NCI-H1048 (cell line): ENCODE results near the gene TXLNA.

Experiments
- DNase-seq: peaks from one replicate; lab custom pipeline; 2025; lab: John Stamatoyannopoulos, UW

Gene TXLNA

DNA sequence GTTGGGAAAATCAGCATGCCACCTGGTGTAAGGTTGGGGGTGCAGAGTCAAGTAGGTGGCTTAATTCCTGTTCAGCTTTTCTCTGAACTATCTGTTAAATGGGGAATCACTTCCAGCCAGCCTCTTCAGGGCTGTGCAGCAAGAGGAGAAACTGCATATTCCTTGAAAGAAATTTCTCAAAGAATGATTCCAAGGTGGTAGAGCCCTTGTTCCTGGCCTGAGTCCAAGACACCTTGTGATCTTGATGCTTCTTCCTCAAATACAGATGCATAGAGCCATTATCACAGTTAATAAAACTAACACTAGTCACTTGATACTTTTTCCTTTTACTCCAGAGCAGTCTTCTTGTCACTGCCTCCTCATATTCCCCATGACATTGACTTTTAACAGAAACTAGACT, 5.2 kb downstream of the TXLNA start:
- no peak for DNase-seq

GRCh38 chr1:32186077-32186476, 6.6 kb downstream of the TXLNA start:
- no peak for DNase-seq

- no peak for DNase-seq
Measured at GRCh38 chr1:32186491-32186890, 7.0 kb downstream of the TXLNA start.

- no peak for DNase-seq
Measured at GRCh38 chr1:32187850-32188249, 8.4 kb downstream of the TXLNA start.

- DNase-seq = no peak
Measured at GRCh38 chr1:32192220-32192948, 12.9 kb downstream of the TXLNA start.

- no peak for DNase-seq
Measured at GRCh38 chr1:32194984-32195383, 15.5 kb downstream of the TXLNA start.

DNA sequence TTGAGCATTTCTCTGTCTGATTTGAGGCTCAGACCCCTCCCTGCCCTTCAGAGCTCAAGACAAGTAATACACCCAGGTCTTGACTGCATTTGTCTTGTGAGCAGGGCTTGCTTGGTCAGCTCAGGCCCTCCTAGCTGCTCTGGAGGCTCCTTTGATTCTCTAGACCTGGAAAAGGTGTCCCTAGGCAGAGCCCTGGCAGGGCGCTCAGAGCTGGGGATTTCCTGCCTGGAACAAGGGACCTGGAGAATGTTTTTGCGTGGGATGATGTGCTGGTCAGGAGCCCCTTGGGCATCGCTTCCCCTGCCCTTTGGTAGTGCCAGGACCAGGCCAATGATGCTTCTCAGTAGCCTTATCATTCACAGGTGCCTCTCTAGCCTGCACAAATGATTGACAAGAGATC, 16.1 kb downstream of the TXLNA start:
- no peak for DNase-seq

- DNase-seq = no peak
Measured at GRCh38 chr1:32195972-32196823, 16.7 kb downstream of the TXLNA start.

DNA sequence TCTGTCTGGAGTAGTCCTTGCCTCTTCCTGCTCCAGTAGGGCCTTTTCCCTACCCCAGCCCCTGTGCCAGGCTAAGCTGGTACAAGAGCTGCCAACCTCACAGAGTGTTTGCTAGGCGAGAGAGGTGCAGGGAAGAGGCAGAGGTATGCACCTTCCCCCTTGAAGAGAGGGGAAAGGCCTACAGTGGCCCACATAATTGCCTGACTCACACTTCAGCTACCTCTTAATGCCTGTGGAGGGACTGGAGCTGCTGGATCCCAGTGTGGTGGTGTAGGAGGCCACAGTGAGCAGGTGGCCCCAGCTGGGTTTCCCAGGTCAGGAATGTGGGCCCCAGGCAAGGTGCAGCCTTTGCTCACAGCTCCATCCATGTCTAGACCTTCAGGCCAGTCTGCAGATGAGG, 17.6 kb downstream of the TXLNA start:
- DNase-seq = no peak

- no peak for DNase-seq
Measured at GRCh38 chr1:32197837-32198236, 18.4 kb downstream of the TXLNA start.

GRCh38 chr1:32198237-32199042, 19.0 kb downstream of the TXLNA start:
- no peak for DNase-seq

DNA sequence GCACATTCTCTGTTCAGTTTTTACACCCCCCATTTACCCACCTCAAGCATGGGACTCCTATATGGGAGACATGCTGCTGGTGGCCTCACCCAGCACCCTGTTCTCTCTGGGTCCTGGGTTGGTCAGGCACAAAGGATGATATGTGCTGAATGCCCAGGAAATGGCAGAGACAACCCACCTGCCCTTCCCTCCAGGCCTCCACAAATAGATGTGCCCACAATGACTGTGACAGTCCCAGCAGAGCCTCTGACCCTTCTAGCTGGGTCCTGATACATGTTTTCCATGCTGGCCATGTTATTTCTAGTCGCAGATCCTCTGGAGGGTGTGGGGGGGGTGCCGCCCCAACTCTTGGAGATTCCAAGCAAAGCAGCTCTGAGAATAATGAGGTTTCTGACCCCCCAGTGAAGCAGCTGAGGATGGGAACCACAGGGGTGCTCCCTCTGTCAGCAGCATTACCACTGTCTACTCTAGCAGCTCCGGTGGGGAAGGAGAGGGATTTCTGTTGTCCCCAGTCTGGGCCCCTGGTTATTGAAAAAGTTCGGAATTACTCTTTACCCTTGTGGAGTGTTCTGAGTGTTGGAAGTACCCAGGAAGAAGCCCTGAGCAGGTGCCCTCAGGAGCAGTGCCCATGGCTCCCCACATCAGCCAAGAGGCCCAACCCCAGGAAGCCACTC, 19.7 kb downstream of the TXLNA start:
- DNase-seq = no peak

GRCh38 chr1:32199717-32200072, 20.2 kb downstream of the TXLNA start:
- DNase-seq = no peak

DNA sequence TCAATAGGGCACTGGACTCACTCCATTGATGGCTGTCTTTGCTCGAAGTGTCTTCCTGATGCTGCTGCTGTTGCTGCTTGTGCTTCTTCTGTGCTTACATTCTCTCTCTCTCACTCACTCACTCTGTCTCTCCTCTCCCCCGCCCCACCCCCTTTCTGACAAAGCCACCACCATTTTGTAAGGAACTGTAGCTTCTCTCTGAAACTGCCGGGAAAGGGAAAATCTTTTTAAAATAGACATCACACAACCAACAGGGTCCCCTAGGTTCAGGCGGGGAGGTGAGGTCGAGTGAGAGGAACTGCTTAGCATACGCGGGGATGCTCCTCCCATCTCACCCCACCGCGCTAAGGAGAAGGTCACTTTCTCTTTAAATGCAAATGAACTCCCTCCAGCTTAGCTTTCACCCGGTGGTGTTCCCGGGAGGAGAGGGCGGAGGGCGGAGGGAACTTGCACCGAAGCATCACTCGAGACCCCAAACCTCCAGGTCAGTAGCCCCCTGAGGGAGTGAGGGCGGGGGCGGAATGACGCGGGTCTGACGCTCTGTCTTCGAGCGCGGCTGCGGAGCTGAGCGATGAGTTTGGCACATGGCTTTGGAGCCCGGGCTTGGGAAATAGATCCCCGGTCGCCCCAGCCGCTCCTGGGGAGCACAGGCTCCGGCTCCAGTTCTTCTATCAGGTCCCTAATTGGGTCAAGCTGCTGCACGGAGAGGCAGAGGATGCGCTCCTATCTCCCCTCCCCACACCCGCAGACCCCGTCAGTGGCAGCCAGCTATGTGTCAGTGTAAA, 20.9 kb downstream of the TXLNA start, which contains the start of gene CCDC28B:
CCDC28B (plus strand) TSS at position 370 of the 785 bp plus-strand sequence. CDS start 1,341 bp downstream, outside the sequence.
- no peak for DNase-seq

DNA sequence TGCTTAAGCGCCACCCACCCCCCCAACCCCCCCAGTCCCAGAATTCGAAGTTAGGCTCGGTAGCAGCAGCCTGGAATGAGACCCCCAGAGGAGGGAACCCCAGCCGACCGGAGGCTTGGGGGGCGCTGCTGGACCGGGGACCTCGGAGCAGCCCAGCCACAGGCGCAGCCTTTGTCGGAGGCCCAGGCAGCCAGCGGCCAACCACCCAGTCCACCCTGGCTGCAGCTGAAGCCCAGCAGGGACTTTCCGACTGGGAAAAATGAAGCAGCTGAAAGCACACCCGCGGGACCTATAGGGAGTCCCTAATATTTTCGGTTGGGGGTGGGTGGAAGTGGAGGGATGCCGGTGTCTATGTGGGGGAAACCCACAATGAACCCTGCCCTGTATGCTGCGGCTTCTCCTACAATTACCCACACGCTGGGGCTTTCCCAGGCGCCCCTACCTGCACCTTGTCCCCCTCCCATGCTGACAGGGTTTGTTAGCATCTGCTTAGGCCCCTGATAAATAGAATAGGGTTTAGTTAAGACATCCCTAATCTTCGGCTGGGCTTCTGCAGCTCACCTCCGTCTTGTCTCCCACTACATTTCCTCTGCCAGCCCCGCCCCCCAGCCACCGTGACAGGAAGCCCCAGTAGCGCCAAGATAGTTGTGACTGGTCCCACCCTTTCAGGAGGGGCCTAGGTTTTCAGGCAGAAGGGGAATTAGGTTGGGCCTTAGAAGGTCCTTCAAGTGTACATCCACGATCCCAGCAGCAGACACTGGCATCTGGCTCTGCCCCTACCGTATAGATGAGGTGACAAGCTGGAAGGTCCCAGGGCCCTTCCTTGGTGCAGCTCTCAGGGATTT, 21.8 kb downstream of the TXLNA start:
- no peak for DNase-seq

GRCh38 chr1:32204943-32205361, 25.5 kb downstream of the TXLNA start:
- DNase-seq = no peak

- DNase-seq = peak; percentile 76
Measured at GRCh38 chr1:32205401-32206370, 26.2 kb downstream of the TXLNA start, which contains the start of gene IQCC. IQCC (plus strand) TSS chr1:32205671; CDS start chr1:32205682, 11 bp downstream.

GRCh38 chr1:32208469-32208868, 29.0 kb downstream of the TXLNA start:
- DNase-seq = no peak

- no peak for DNase-seq
Measured at GRCh38 chr1:32208891-32209328, 29.4 kb downstream of the TXLNA start, which contains the start of gene DCDC2B. DCDC2B (plus strand) TSS chr1:32209089; CDS start chr1:32209094, 5 bp downstream.
